Measurements from ENCODE around the gene PROC.

DNA sequence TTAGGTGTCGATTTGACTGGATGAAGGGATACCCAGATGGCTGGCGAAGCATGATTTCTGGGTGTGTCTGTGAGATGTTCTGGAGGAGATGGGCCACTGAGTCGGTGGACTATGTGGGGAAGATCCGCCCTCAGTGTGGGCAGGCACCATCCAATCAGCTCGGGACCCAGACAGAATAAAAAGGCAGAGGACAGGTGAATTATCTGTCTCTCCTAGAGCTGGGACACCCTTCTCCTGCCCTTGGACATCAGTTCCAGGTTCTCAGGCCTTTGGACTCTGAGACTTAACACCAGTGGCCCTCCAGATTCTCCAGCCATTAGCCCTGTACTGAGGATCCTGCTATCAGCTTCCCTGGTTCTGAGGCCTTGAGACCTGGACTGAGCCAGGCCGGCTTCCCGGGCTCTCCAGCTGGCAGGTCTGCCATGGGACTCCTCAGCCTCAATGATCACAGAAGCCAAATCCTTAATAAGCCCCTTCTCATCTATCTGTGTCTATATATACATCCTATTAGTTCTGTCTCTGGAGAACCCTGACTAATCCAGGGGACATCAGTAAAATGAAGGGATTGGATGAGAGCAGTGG lies 11.7 kb downstream of the PROC start:
- TF ChIP-seq, protein P1, sequence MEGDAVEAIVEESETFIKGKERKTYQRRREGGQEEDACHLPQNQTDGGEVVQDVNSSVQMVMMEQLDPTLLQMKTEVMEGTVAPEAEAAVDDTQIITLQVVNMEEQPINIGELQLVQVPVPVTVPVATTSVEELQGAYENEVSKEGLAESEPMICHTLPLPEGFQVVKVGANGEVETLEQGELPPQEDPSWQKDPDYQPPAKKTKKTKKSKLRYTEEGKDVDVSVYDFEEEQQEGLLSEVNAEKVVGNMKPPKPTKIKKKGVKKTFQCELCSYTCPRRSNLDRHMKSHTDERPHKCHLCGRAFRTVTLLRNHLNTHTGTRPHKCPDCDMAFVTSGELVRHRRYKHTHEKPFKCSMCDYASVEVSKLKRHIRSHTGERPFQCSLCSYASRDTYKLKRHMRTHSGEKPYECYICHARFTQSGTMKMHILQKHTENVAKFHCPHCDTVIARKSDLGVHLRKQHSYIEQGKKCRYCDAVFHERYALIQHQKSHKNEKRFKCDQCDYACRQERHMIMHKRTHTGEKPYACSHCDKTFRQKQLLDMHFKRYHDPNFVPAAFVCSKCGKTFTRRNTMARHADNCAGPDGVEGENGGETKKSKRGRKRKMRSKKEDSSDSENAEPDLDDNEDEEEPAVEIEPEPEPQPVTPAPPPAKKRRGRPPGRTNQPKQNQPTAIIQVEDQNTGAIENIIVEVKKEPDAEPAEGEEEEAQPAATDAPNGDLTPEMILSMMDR (IDR thresholded peaks at IDR 0.05; ENCODE audit: low read depth, low read length): no peak
- TF ChIP-seq EZH2phosphoT487 (IDR thresholded peaks at IDR 0.05; ENCODE audit: low read depth): no peak
